ENCODE measurements around the gene RNF152.

DNA sequence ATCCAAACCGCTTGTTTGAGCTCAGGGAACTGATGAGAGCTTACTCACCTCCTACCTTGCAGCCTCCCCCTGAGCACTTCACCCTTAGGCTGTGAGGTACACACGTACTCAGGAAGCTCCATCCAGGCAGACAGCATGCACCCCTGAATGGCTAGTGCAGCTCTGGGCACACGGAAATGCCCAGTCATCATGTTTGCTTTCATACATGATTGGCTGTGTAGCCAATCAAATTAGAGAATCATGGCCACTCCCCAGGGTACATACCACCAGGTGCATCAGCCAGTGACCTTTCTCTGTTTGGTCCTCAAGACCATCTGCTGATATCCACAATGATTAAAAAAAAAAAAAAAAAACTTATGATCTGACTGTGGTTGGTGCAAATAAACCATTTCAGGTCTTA lies 42.1 kb downstream of the RNF152 start:
- TF ChIP-seq, protein P1, sequence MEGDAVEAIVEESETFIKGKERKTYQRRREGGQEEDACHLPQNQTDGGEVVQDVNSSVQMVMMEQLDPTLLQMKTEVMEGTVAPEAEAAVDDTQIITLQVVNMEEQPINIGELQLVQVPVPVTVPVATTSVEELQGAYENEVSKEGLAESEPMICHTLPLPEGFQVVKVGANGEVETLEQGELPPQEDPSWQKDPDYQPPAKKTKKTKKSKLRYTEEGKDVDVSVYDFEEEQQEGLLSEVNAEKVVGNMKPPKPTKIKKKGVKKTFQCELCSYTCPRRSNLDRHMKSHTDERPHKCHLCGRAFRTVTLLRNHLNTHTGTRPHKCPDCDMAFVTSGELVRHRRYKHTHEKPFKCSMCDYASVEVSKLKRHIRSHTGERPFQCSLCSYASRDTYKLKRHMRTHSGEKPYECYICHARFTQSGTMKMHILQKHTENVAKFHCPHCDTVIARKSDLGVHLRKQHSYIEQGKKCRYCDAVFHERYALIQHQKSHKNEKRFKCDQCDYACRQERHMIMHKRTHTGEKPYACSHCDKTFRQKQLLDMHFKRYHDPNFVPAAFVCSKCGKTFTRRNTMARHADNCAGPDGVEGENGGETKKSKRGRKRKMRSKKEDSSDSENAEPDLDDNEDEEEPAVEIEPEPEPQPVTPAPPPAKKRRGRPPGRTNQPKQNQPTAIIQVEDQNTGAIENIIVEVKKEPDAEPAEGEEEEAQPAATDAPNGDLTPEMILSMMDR (conservative IDR thresholded peaks at IDR 0.05 in 1 of 2, IDR thresholded peaks at IDR 0.05 in 1 of 2; ENCODE audit: extremely low read depth in 1 of 2, insufficient read depth in 1 of 2, low read depth in 1 of 2, low read length in 2 of 2): no peak
- no peak for TF ChIP-seq EZH2 (IDR thresholded peaks at IDR 0.05; ENCODE audit: borderline replicate concordance, low read length)

Data from mammary epithelial cell (primary cell).